Esophagus squamous epithelium (tissue), 5 donors: ENCODE measurements around the gene ITGA2B. TPM values are rescaled to one million over a fixed set of nuclear protein-coding genes. Genes with fewer than 3 reads are reported as not detected.

ENCODE experiments used
- DNase-seq: peaks from one replicate; lab custom pipeline; 2025; lab: John Stamatoyannopoulos, UW
- H3K27ac ChIP-seq, 4 donors: fragments of 200-600 bp; sonication (generic); one replicate each; pipeline ENCODE4 v1.5.1; 2016 to 2019; ENCODE audit warnings: mild to moderate bottlenecking in 1 of 4
- H3K27me3 ChIP-seq, 4 donors: fragments of 200-600 bp; sonication (generic); 1 replicate in 3 of 4; 2 replicates in 1 of 4; pipeline versions ENCODE4 v1.5.1 to v1.6.0; 2017 to 2021; ENCODE audit warnings: antibody characterized with exemption in 1 of 4
- H3K36me3 ChIP-seq, 3 donors: fragments of 200-600 bp; sonication (generic); one replicate each; pipeline ENCODE4 v1.5.1; 2016 to 2019
- H3K4me1 ChIP-seq, 3 donors: fragments of 200-600 bp; sonication (generic); one replicate each; pipeline ENCODE4 v1.5.1; 2017 to 2019
- H3K4me3 ChIP-seq, 4 donors: fragments of 200-600 bp; sonication (generic); 1 replicate in 3 of 4; 2 replicates in 1 of 4; pipeline ENCODE4 v1.5.1; 2016 to 2019; ENCODE audit warnings: mild to moderate bottlenecking in 2 of 4, moderate library complexity in 1 of 4
- H3K9me3 ChIP-seq, 3 donors: fragments of 200-600 bp; sonication (generic); one replicate each; pipeline ENCODE4 v1.5.1; 2016 to 2019
- CTCF ChIP-seq, 6 experiments: fragments of 450-650 bp in 4 of 6; fragments of 200-600 bp in 2 of 6; sonication (generic) in 2 of 6; IDR thresholded peaks; one replicate each; pipeline ENCODE4 v1.5.1; 2016 to 2019; ENCODE audit warnings: antibody characterized with exemption in 6 of 6, mild to moderate bottlenecking in 4 of 6, moderate library complexity in 4 of 6
- POLR2A ChIP-seq, 4 donors: fragments of 450-650 bp; IDR thresholded peaks; one replicate each; pipeline ENCODE4 v1.6.1; 2017; ENCODE audit warnings: antibody characterized with exemption in 4 of 4, mild to moderate bottlenecking in 4 of 4, moderate library complexity in 3 of 4
- WGBS, 2 donors: methylation state at CpG; one replicate each; pipeline ENCODE4 v1.1.5; 2018; 5-methylcytosine and 5-hydroxymethylcytosine counted together
- intact Hi-C: fragments of 100-400 bp; cut with DNase I; formaldehyde crosslinking; loops from one replicate; pipeline ENCODE4 v1.15.0; 2022
- total RNA-seq, 4 donors: library from RNA; depleted of rRNA; stranded (reverse); fragments of >200 nt; gene quantifications; one replicate each; pipeline ENCODE4 v1.1.0, GENCODE V29; 2016
- donor health status: DM: yes; HTN: yes; CAD: no.

ITGA2B gene
- total RNA-seq, 4 donors from 2014 or later, result 0.26 to 0.76 (median 0.70) TPM; not detected in 1

GRCh38 chr17:44335968-44336367 lies 53.5 kb downstream of the ITGA2B start:
- intact Hi-C loops, result no loop called here
- H3K4me1 ChIP-seq, result peaks cover 5 to 65% (median 8%) of the 10 kb centered on the region in 3 donors
- WGBS, 2 donors, result 45 to 53% methylated on average over 3 to 4 of the region's 5 CpGs

GRCh38 chr17:44335564-44335963 lies 53.9 kb downstream of the ITGA2B start:
- TF ChIP-seq CTCF (IDR thresholded peaks at IDR 0.05), result no peak
- no peak for TF ChIP-seq POLR2A (IDR thresholded peaks at IDR 0.05)
- Histone ChIP-seq H3K9me3 (no peaks in the 10 kb centered on the region), H3K4me3 (no peak overlapping the region), H3K36me3 (no peaks in the 10 kb centered on the region), H3K27ac (no peak overlapping the region), H3K27me3 (peaks cover 0 to 7% (median 0%) of the 10 kb centered on the region in 4 donors), H3K4me1 (peaks cover 5 to 64% (median 8%) of the 10 kb centered on the region in 3 donors)
- intact Hi-C loops, result no loop called here
- WGBS, 2 donors, result 70 to 92% methylated on average over 3 of the region's 3 CpGs
- no peak for DNase-seq

More at GRCh38 chr17:44335968-44336367, 53.5 kb downstream of the ITGA2B start:
- Histone ChIP-seq H3K36me3 (no peaks in the 10 kb centered on the region), H3K9me3 (no peaks in the 10 kb centered on the region), H3K4me3 (no peak overlapping the region), H3K27ac (no peak overlapping the region), H3K27me3 (peaks cover 0 to 7% (median 0%) of the 10 kb centered on the region in 4 donors)
- no peak for DNase-seq
- TF ChIP-seq POLR2A (IDR thresholded peaks at IDR 0.05) (no peak), CTCF (IDR thresholded peaks at IDR 0.05) (no peak)

- 43 to 54% methylated on average over 2 to 3 of the region's 3 CpGs for WGBS, 2 donors
- no peaks in the 10 kb centered on the region for H3K9me3 ChIP-seq
- no peak overlapping the region for H3K27ac ChIP-seq
Observed at GRCh38 chr17:44334727-44335126, 54.7 kb downstream of the ITGA2B start.

GRCh38 chr17:44334315-44334714 lies 55.1 kb downstream of the ITGA2B start:
- peak overlapping the region in 1 of 4 donors; percentile 5 for H3K27ac ChIP-seq
- intact Hi-C loops, result no loop called here
- no peak overlapping the region for H3K4me3 ChIP-seq
- H3K36me3 ChIP-seq, result no peaks in the 10 kb centered on the region
- TF ChIP-seq CTCF (IDR thresholded peaks at IDR 0.05) (no peak), POLR2A (IDR thresholded peaks at IDR 0.05) (no peak)
- H3K27me3 ChIP-seq, result peaks cover 0 to 7% (median 0%) of the 10 kb centered on the region in 4 donors
- no peak for DNase-seq
- H3K9me3 ChIP-seq, result no peaks in the 10 kb centered on the region
- WGBS, 2 donors, result 81% methylated on average over 2 of the region's 2 CpGs
- H3K4me1 ChIP-seq, result peaks cover 5 to 52% (median 8%) of the 10 kb centered on the region in 3 donors

More at GRCh38 chr17:44334727-44335126, 54.7 kb downstream of the ITGA2B start:
- Histone ChIP-seq H3K4me3 (no peak overlapping the region), H3K4me1 (peaks cover 5 to 56% (median 8%) of the 10 kb centered on the region in 3 donors), H3K27me3 (peaks cover 0 to 7% (median 0%) of the 10 kb centered on the region in 4 donors), H3K36me3 (no peaks in the 10 kb centered on the region)
- intact Hi-C loops, result no loop called here
- no peak for DNase-seq
- TF ChIP-seq POLR2A (IDR thresholded peaks at IDR 0.05), result no peak
- no peak for TF ChIP-seq CTCF (IDR thresholded peaks at IDR 0.05)

GRCh38 chr17:44333371-44333770 lies 56.1 kb downstream of the ITGA2B start:
- TF ChIP-seq POLR2A (IDR thresholded peaks at IDR 0.05), result no peak
- TF ChIP-seq CTCF (IDR thresholded peaks at IDR 0.05), result no peak
- no peak for DNase-seq
- Histone ChIP-seq H3K27ac (peak overlapping the region in 3 of 4 donors; percentile 32 to 69 (median 53)), H3K4me1 (peaks cover 5 to 47% (median 5%) of the 10 kb centered on the region in 3 donors), H3K9me3 (no peaks in the 10 kb centered on the region), H3K36me3 (no peaks in the 10 kb centered on the region), H3K4me3 (no peak overlapping the region), H3K27me3 (peaks cover 0 to 7% (median 0%) of the 10 kb centered on the region in 4 donors)
- WGBS, 2 donors, result 37 to 44% methylated on average over 4 to 5 of the region's 5 CpGs
- intact Hi-C loops, result no loop called here
